H1 (cell line): ENCODE measurements around the gene RTN4. TPM values are rescaled to one million over a fixed set of nuclear protein-coding genes. Genes with fewer than 3 reads are reported as not detected.

Experiments
- CTCF ChIA-PET: fragments of 300-600 bp; sonication (Branson Sonifier 250); formaldehyde crosslinking; loops from one replicate; lab custom pipeline; 2021; ENCODE audit not compliant: partially characterized antibody; lab: Charles Lee
- POLR2A ChIA-PET: fragments of 300-600 bp; sonication (Branson Sonifier 250); formaldehyde crosslinking; loops from one replicate; lab custom pipeline; 2021; ENCODE audit warnings: inconsistent platforms; ENCODE audit not compliant: partially characterized antibody; lab: Charles Lee
- DNase-seq, 2 experiments: peaks; one replicate each; pipeline versions ENCODE4 v3.0.0 to v3.0.0-alpha.2; 2010 to 2022; ENCODE audit warnings: low spot score in 2 of 2, low read depth in 1 of 2, mixed read lengths in 1 of 2
- FAIRE-seq: peaks from 2 replicates; lab custom pipeline; 2011; peaks lifted over from hg19 to GRCh38; lab: Jason Lieb, UNC
- H2AFZ ChIP-seq: 2 replicates; pipeline ENCODE4 v1.8.1; 2012; ENCODE audit warnings: low read length, inconsistent platforms
- H2AK5ac ChIP-seq: 2 replicates; pipeline ENCODE4 v1.6.1; 2013; ENCODE audit warnings: low read depth, low read length
- H2BK120ac ChIP-seq: replicated peaks from 2 replicates; pipeline ENCODE3; 2013; ENCODE audit warnings: low read depth, low read length, inconsistent platforms
- H2BK12ac ChIP-seq: 2 replicates; pipeline ENCODE4 v1.6.1; 2013; ENCODE audit warnings: low read depth, low read length
- H2BK15ac ChIP-seq: 2 replicates; pipeline ENCODE4 v1.6.1; 2013; ENCODE audit warnings: low read length
- H2BK20ac ChIP-seq: 2 replicates; pipeline ENCODE4 v1.6.1; 2013; ENCODE audit warnings: low read length
- H2BK5ac ChIP-seq: 2 replicates; pipeline ENCODE4 v1.6.1; 2013; ENCODE audit warnings: low read depth, low read length
- H3K14ac ChIP-seq: 2 replicates; pipeline ENCODE4 v1.6.1; 2013; ENCODE audit warnings: inconsistent platforms; ENCODE audit not compliant: insufficient read length
- H3K18ac ChIP-seq: 2 replicates; pipeline ENCODE4 v1.6.1; 2013; ENCODE audit warnings: low read length; ENCODE audit errors: extremely low read depth
- H3K23ac ChIP-seq: 2 replicates; pipeline ENCODE4 v1.6.1; 2013; ENCODE audit warnings: inconsistent platforms; ENCODE audit not compliant: insufficient read length
- H3K23me2 ChIP-seq: 2 replicates; pipeline ENCODE4 v1.6.1; 2013; ENCODE audit warnings: low read depth, low read length
- H3K27ac ChIP-seq: 2 replicates; pipeline ENCODE4 v1.6.1; 2011; ENCODE audit warnings: low read depth, low read length, inconsistent platforms
- H3K27me3 ChIP-seq, 4 experiments: replicated peaks in 1 of 4; 1 replicate in 1 of 4; 2 replicates in 3 of 4; pipeline versions ENCODE4 v1.6.1 to v1.8.1; 2011 to 2013; ENCODE audit warnings: low read length in 3 of 4, mild to moderate bottlenecking in 3 of 4, inconsistent platforms in 2 of 4, mixed read lengths in 2 of 4, moderate library complexity in 1 of 4; ENCODE audit not compliant: control insufficient read depth in 3 of 4, insufficient read depth in 3 of 4; ENCODE audit errors: extremely low read depth in 1 of 4
- H3K36me3 ChIP-seq, 4 experiments: 2 replicates each; pipeline versions ENCODE4 v1.6.1 to v1.8.1; 2011 to 2013; ENCODE audit warnings: mild to moderate bottlenecking in 4 of 4, low read length in 3 of 4, moderate library complexity in 2 of 4, control low read depth in 1 of 4, inconsistent platforms in 1 of 4; ENCODE audit not compliant: insufficient read depth in 4 of 4, control insufficient read depth in 2 of 4
- H3K4ac ChIP-seq: replicated peaks from 2 replicates; pipeline ENCODE3; 2013; ENCODE audit warnings: low read length, low read depth, mixed read lengths, inconsistent platforms; ENCODE audit not compliant: insufficient read length
- H3K4me1 ChIP-seq, 4 experiments: replicated peaks in 1 of 4; 1 replicate in 1 of 4; 2 replicates in 3 of 4; pipeline versions ENCODE4 v1.6.1 to v1.8.1; 2011 to 2013; ENCODE audit warnings: low read length in 3 of 4, inconsistent platforms in 2 of 4, mixed read lengths in 1 of 4; ENCODE audit not compliant: insufficient read depth in 4 of 4, control insufficient read depth in 3 of 4
- H3K4me2 ChIP-seq, 2 experiments: 2 replicates each; pipeline versions ENCODE4 v1.6.1 to v1.8.1; 2011 to 2013; ENCODE audit warnings: low read depth in 2 of 2, low read length in 2 of 2, control low read depth in 1 of 2, inconsistent platforms in 1 of 2, mild to moderate bottlenecking in 1 of 2; ENCODE audit not compliant: insufficient read depth in 1 of 2
- H3K4me3 ChIP-seq, 4 experiments: fragments of 200-600, 300-600 bp in 1 of 4; sonication (generic), shearing (Covaris generic), sonication (Bioruptor Twin) in 1 of 4; 2 replicates each; pipeline versions ENCODE4 v1.5.1 to v1.8.1; 2011 to 2016; ENCODE audit warnings: low read length in 4 of 4, low read depth in 3 of 4, control low read depth in 2 of 4, inconsistent platforms in 2 of 4, mild to moderate bottlenecking in 2 of 4, mixed read lengths in 1 of 4, moderate library complexity in 1 of 4; ENCODE audit not compliant: insufficient read depth in 2 of 4; ENCODE audit errors: extremely low read depth in 1 of 4
- H3K56ac ChIP-seq: replicated peaks from 2 replicates; pipeline ENCODE3; 2013; ENCODE audit warnings: low read depth, mild to moderate bottlenecking, mixed read lengths, low read length, inconsistent platforms; ENCODE audit not compliant: insufficient read length
- H3K79me1 ChIP-seq: 2 replicates; pipeline ENCODE4 v1.6.1; 2013; ENCODE audit warnings: low read depth, low read length, control low read depth
- H3K79me2 ChIP-seq, 2 experiments: 2 replicates each; pipeline versions ENCODE4 v1.6.1 to v1.8.1; 2012 to 2013; ENCODE audit warnings: low read length in 2 of 2, mild to moderate bottlenecking in 2 of 2, inconsistent platforms in 1 of 2; ENCODE audit not compliant: insufficient read depth in 2 of 2, control insufficient read depth in 1 of 2
- H3K9ac ChIP-seq, 4 experiments: replicated peaks in 1 of 4; 1 replicate in 1 of 4; 2 replicates in 3 of 4; pipeline versions ENCODE4 v1.6.1 to v1.8.1; 2011 to 2013; ENCODE audit warnings: low read depth in 3 of 4, low read length in 3 of 4, control low read depth in 2 of 4, mild to moderate bottlenecking in 2 of 4, moderate library complexity in 2 of 4, inconsistent platforms in 1 of 4; ENCODE audit errors: extremely low read depth in 1 of 4
- H3K9me3 ChIP-seq, 2 experiments: 2 replicates each; pipeline versions ENCODE4 v1.6.1 to v1.8.1; 2012 to 2013; ENCODE audit warnings: mild to moderate bottlenecking in 2 of 2, moderate library complexity in 2 of 2, control low read depth in 1 of 2, inconsistent platforms in 1 of 2, low read depth in 1 of 2, low read length in 1 of 2, mixed read lengths in 1 of 2; ENCODE audit not compliant: insufficient read depth in 2 of 2
- H4K20me1 ChIP-seq, 2 experiments: replicated peaks in 1 of 2; 2 replicates each; pipeline versions ENCODE3 to v1.8.1; 2011 to 2013; ENCODE audit warnings: inconsistent platforms in 2 of 2, low read length in 2 of 2, mild to moderate bottlenecking in 1 of 2; ENCODE audit not compliant: insufficient read depth in 2 of 2, control insufficient read depth in 1 of 2
- H4K5ac ChIP-seq: 2 replicates; pipeline ENCODE4 v1.6.1; 2013; ENCODE audit warnings: low read length, low read depth, mixed read lengths, inconsistent platforms; ENCODE audit not compliant: insufficient read length
- H4K8ac ChIP-seq: 2 replicates; pipeline ENCODE4 v1.8.0; 2013; ENCODE audit warnings: mild to moderate bottlenecking, moderate library complexity, low read length, inconsistent platforms; ENCODE audit not compliant: insufficient read depth; ENCODE audit errors: extremely low read depth
- H4K91ac ChIP-seq: replicated peaks from 2 replicates; pipeline ENCODE3; 2013; ENCODE audit warnings: low read length, mixed read lengths, inconsistent platforms; ENCODE audit not compliant: insufficient read length
- BRCA1 ChIP-seq: IDR thresholded peaks from 2 replicates; pipeline ENCODE4 v1.6.1; 2012; ENCODE audit warnings: low read depth, low read length, improper control_type of control experiment
- CREB1 ChIP-seq: IDR thresholded peaks from 2 replicates; pipeline ENCODE4 v1.6.1; 2012; ENCODE audit warnings: inconsistent platforms
- CTBP2 ChIP-seq: IDR thresholded peaks from 2 replicates; pipeline ENCODE4 v1.7.0; 2011; ENCODE audit warnings: borderline replicate concordance, mild to moderate bottlenecking, moderate library complexity, mixed read lengths, low read length; ENCODE audit not compliant: insufficient read depth, insufficient read length
- EP300 ChIP-seq, 2 experiments: IDR thresholded peaks; 1 replicate in 1 of 2; 2 replicates in 1 of 2; pipeline ENCODE4 v1.6.1; 2011 to 2012; ENCODE audit warnings: low read depth in 2 of 2, low read length in 2 of 2, mild to moderate bottlenecking in 2 of 2, borderline replicate concordance in 1 of 2, inconsistent platforms in 1 of 2, moderate library complexity in 1 of 2
- NRF1 ChIP-seq: IDR thresholded peaks from 2 replicates; pipeline ENCODE4 v1.6.1; 2011; ENCODE audit warnings: mild to moderate bottlenecking, low read depth, low read length, improper control_type of control experiment
- SAP30 ChIP-seq: fragments of 300-600 bp; sonication (generic); IDR thresholded peaks from 2 replicates; pipeline ENCODE4 v1.7.1; 2012; ENCODE audit warnings: low read length, moderate library complexity, mild to moderate bottlenecking, inconsistent platforms; ENCODE audit not compliant: insufficient read depth, insufficient replicate concordance
- TAF1 ChIP-seq: IDR thresholded peaks from 2 replicates; pipeline ENCODE4 v1.6.1; 2011; ENCODE audit warnings: mild to moderate bottlenecking, low read depth, low read length
- WGBS, 2 experiments: shearing (Covaris generic) in 1 of 2; methylation state at CpG; one replicate each; pipeline versions ENCODE4 v1.1.6 to v1.1.7; 2013 to 2015; ENCODE audit warnings: low lambda C conversion rate in 2 of 2, mixed read lengths in 2 of 2, inconsistent platforms in 1 of 2, low coverage in 1 of 2, missing lambda C conversion rate in 1 of 2; ENCODE audit not compliant: insufficient replicate concordance in 2 of 2, insufficient coverage in 1 of 2, insufficient read length in 1 of 2; ENCODE audit errors: extremely low coverage in 1 of 2, missing lambda C conversion rate in 1 of 2; 5-methylcytosine and 5-hydroxymethylcytosine counted together
- polyA plus RNA-seq, 7 experiments: library from polyadenylated mRNA; depleted of rRNA in 3 of 7; stranded (reverse) in 5 of 7; unstranded in 2 of 7; fragments of >200 nt in 5 of 7; fragments of 200-250 nt in 2 of 7; gene quantifications; 1 replicate in 5 of 7; 2 replicates in 1 of 7; 4 replicates in 1 of 7; pipeline versions ENCODE4 v1.2.1 to v1.2.3, GENCODE V29; 2011 to 2013; ENCODE audit warnings: missing spikeins in 2 of 7, mixed read lengths in 2 of 7
- total RNA-seq: library from RNA; stranded (reverse); fragmentation: NEBNext Ultra II Directional; extraction: Animal tissue kit (Norgen Biotek cat#: 25700); gene quantifications from 2 replicates; pipeline ENCODE4 v1.2.1, GENCODE V29; 2021
- TF ChIP-seq, protein P1 (sequence below), 3 experiments: IDR thresholded peaks; 1 replicate in 2 of 3; 2 replicates in 1 of 3; pipeline versions ENCODE4 v1.5.1 to v1.6.1; 2011; ENCODE audit warnings: low read length in 3 of 3, mild to moderate bottlenecking in 3 of 3, inconsistent platforms in 2 of 3, low read depth in 1 of 3, moderate library complexity in 1 of 3; ENCODE audit not compliant: insufficient read depth in 1 of 3; ENCODE audit errors: control extremely low read depth in 1 of 3
- TF ChIP-seq, protein P2 (sequence below): IDR thresholded peaks from 2 replicates; pipeline ENCODE4 v1.6.1; 2012; ENCODE audit warnings: low read length, inconsistent platforms

The RTN4 gene
- total and polyA plus RNA-seq, 2 of the 8 experiments (the other 6 are each of a cell fraction or from before 2014, with no cell fraction given), result 179 to 242 TPM

DNA sequence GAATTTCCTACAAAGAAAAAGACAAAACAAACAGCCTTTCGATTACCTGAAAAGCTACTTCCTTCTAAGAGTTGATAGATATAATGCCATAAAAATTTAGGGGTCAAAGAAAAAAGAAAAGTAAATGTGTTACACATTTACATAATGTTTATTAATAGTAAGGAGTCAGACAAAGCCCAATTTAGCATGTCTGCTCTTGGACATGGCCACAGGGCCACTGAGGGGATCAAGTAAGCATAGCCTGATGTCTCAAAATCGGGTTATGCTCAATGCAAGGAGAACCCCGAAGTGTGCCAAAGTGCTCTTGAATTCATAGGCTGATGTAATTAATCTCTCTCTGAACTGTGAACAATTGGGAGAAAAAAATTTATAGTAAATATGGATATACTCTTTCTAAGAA is 61.6 kb downstream of the RTN4 start:
- Histone ChIP-seq H2AFZ (no peak overlapping the region), H3K4ac (no peak overlapping the region), H3K4me2 (no peak overlapping the region), H2BK20ac (no peak overlapping the region), H2BK120ac (no peak overlapping the region), H2BK5ac (no peak overlapping the region), H4K91ac (no peak overlapping the region), H3K79me1 (peaks cover 3% of the 10 kb centered on the region; the same call in 1 of the 2 replicates), H3K27me3 (no peaks in the 10 kb centered on the region), H2AK5ac (no peak overlapping the region), H2BK15ac (no peak overlapping the region), H3K23me2 (no peaks in the 10 kb centered on the region), H4K5ac (no peak overlapping the region), H3K79me2 (peaks cover 3 to 92% of the 10 kb centered on the region in 2 experiments; a peak in 3 of 4 replicates), H4K8ac (no peak overlapping the region), H3K18ac (no peak overlapping the region), H3K9me3 (no peaks in the 10 kb centered on the region), H3K4me1 (peaks cover 0 to 5% (median under 1%) of the 10 kb centered on the region in 4 experiments; a peak in 4 of 7 replicates), H2BK12ac (no peak overlapping the region), H4K20me1 (peaks cover 10 to 13% of the 10 kb centered on the region in 2 experiments), H3K23ac (no peak overlapping the region), H3K14ac (no peak overlapping the region), H3K56ac (no peak overlapping the region), H3K36me3 (peaks cover 0 to 28% (median 6%) of the 10 kb centered on the region in 4 experiments; a peak in 5 of 8 replicates), H3K9ac (no peak overlapping the region), H3K27ac (no peak overlapping the region), H3K4me3 (no peak overlapping the region)
- no peak for FAIRE-seq
- no peak for DNase-seq
- WGBS, 2 experiments, result 92% methylated on average over 3 of the region's 3 CpGs; no CpG with 5 or more reads in 1 of the 2 experiments
- ChIA-PET CTCF (interaction anchor here (0.6 to 0.7 kb wide), 2 partner anchors 9 to 142 kb away, joined by 3 to 6 read pairs; no protein-coding TSS in a partner anchor), POLR2A (interaction anchor here (1.0 kb wide), 1 partner anchor 60 kb away, joined by 3 read pairs; no protein-coding TSS in a partner anchor)
- no peak for TF ChIP-seq NRF1
- no peak for TF ChIP-seq TAF1
- no peak for TF ChIP-seq CREB1
- no peak for TF ChIP-seq EP300 (IDR thresholded peaks at IDR 0.05; ENCODE audit: borderline replicate concordance in 1 of 2, low read depth in 2 of 2, low read length in 2 of 2)
- TF ChIP-seq, protein P1, sequence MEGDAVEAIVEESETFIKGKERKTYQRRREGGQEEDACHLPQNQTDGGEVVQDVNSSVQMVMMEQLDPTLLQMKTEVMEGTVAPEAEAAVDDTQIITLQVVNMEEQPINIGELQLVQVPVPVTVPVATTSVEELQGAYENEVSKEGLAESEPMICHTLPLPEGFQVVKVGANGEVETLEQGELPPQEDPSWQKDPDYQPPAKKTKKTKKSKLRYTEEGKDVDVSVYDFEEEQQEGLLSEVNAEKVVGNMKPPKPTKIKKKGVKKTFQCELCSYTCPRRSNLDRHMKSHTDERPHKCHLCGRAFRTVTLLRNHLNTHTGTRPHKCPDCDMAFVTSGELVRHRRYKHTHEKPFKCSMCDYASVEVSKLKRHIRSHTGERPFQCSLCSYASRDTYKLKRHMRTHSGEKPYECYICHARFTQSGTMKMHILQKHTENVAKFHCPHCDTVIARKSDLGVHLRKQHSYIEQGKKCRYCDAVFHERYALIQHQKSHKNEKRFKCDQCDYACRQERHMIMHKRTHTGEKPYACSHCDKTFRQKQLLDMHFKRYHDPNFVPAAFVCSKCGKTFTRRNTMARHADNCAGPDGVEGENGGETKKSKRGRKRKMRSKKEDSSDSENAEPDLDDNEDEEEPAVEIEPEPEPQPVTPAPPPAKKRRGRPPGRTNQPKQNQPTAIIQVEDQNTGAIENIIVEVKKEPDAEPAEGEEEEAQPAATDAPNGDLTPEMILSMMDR (IDR thresholded peaks at IDR 0.05; ENCODE audit: control extremely low read depth in 1 of 3, insufficient read depth in 1 of 3, low read depth in 1 of 3, low read length in 3 of 3), result no peak
- TF ChIP-seq SAP30, result no peak
- no peak for TF ChIP-seq BRCA1
- TF ChIP-seq, protein P2, sequence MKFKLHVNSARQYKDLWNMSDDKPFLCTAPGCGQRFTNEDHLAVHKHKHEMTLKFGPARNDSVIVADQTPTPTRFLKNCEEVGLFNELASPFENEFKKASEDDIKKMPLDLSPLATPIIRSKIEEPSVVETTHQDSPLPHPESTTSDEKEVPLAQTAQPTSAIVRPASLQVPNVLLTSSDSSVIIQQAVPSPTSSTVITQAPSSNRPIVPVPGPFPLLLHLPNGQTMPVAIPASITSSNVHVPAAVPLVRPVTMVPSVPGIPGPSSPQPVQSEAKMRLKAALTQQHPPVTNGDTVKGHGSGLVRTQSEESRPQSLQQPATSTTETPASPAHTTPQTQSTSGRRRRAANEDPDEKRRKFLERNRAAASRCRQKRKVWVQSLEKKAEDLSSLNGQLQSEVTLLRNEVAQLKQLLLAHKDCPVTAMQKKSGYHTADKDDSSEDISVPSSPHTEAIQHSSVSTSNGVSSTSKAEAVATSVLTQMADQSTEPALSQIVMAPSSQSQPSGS, result no peak
- no peak for TF ChIP-seq CTBP2
